Measurements from ENCODE around the gene ABHD1.

The ABHD1 gene

DNA sequence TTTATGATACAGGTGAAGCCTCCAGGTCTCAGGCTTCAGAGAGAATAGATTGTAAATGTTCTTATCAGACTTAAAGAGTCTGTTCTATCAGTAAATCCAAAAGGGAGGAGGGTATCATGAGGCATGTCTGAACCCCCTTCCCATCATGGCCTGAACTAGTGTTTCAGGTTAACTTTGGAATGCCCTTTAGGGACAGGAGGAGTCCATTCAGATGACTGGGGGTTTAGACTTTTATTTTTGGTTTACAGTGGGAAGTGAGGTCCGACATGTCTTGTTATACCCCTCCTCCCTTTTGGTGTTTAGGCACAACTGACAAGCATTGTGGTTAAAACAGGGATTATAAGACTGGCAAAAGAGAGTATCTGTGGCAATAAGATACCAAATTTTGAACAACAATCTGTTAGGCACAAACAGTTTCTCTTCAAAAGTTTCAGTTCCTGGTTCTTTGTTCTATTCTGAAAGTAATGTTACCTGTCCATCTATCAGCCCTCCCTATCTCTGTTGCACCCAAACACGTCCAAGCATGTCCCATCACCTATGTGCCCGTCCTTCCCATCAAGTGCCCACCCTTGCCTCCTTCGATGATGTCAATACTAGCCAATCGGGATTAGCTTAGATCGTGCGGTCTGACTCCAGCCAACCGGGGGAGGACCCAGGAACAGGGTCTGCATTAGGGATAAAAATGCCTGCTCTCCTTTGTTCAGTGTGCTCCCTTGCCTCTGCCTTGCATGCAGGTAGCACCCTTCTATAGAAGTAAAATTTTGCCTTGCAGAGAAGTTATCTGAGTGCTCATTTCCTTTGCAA lies 41.5 kb downstream of the ABHD1 start:
- Histone ChIP-seq H3K27me3 (ENCODE audit: insufficient read depth, low read length, poor library complexity, severe bottlenecking) (no peaks in the 10 kb centered on the region), H3K9me2 (replicated peaks; ENCODE audit: low read depth, low read length) (no peaks in the 10 kb centered on the region), H3K9ac (ENCODE audit: low read depth, low read length, poor library complexity, severe bottlenecking) (no peak overlapping the region), H3F3A (ENCODE audit: low read depth) (no peaks in the 10 kb centered on the region), H3K9me3 (ENCODE audit: insufficient read depth, low read depth, low read length) (no peaks in the 10 kb centered on the region), H3K4me3 (ENCODE audit: low read length, poor library complexity, severe bottlenecking) (no peak overlapping the region), H3K4me1 (ENCODE audit: insufficient read depth, low read length, poor library complexity, severe bottlenecking) (no peaks in the 10 kb centered on the region), H3K79me2 (ENCODE audit: insufficient read depth, low read length) (no peaks in the 10 kb centered on the region), H2AFZ (ENCODE audit: low read length) (0 out of 2 replicates have a peak overlapping the region, but pooled peaks have one; percentile 41), H3K4me2 (ENCODE audit: low read depth, low read length, poor library complexity, severe bottlenecking) (no peak overlapping the region), H3K36me3 (ENCODE audit: insufficient read depth, low read length) (no peaks in the 10 kb centered on the region), H4K20me1 (ENCODE audit: insufficient read depth, low read length, poor library complexity, severe bottlenecking) (no peaks in the 10 kb centered on the region)
- TF ChIP-seq, protein P1, sequence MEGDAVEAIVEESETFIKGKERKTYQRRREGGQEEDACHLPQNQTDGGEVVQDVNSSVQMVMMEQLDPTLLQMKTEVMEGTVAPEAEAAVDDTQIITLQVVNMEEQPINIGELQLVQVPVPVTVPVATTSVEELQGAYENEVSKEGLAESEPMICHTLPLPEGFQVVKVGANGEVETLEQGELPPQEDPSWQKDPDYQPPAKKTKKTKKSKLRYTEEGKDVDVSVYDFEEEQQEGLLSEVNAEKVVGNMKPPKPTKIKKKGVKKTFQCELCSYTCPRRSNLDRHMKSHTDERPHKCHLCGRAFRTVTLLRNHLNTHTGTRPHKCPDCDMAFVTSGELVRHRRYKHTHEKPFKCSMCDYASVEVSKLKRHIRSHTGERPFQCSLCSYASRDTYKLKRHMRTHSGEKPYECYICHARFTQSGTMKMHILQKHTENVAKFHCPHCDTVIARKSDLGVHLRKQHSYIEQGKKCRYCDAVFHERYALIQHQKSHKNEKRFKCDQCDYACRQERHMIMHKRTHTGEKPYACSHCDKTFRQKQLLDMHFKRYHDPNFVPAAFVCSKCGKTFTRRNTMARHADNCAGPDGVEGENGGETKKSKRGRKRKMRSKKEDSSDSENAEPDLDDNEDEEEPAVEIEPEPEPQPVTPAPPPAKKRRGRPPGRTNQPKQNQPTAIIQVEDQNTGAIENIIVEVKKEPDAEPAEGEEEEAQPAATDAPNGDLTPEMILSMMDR (conservative IDR thresholded peaks at IDR 0.05; ENCODE audit: low read length) = no peak
- no peak for TF ChIP-seq EZH2phosphoT487 (IDR thresholded peaks at IDR 0.05; ENCODE audit: borderline replicate concordance)

DNA sequence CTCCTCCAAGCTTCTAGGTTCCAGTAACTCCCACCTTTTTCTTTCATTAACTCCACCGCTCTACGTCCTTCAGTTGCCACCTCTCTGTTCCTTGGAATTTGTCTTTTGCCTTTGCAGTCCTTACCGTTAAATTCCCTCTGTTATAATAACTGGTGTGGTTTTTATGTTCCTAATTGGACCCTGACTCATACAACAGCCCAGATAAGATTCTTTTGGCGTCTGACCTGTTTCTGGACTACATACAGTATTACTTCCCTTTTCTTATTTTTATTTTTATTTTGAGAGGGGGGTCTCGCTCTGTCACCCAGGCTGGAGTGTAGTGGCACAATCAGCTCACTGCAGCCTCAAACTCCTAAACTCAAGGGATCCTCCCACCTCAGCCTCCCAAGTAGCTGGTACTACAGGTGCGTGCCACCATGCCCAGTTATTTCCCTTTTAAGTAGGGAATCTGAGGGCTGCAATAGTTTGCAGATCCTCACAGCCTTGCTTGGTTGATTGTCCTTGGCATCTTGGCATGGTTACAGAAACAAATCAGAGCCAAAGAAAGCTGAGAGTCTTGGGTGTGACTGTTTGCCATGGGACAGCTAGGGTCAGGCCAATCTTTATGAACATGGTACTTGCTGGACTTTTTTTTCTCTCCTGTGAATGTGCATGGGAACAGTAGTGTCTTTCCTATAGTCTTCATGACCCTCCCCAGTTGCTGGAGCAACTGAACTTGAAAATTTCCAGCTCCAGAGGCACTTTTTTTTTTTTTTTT lies 47.1 kb downstream of the ABHD1 start:
- H3K4me1 ChIP-seq (ENCODE audit: insufficient read depth, low read length, poor library complexity, severe bottlenecking) = no peaks in the 10 kb centered on the region
- H3F3A ChIP-seq (ENCODE audit: low read depth) = no peaks in the 10 kb centered on the region
- H3K36me3 ChIP-seq (ENCODE audit: insufficient read depth, low read length) = no peaks in the 10 kb centered on the region
- no peaks in the 10 kb centered on the region for H4K20me1 ChIP-seq (ENCODE audit: insufficient read depth, low read length, poor library complexity, severe bottlenecking)
- peak overlapping the region; percentile 73 for H3K4me2 ChIP-seq (ENCODE audit: low read depth, low read length, poor library complexity, severe bottlenecking)
- H3K9me2 ChIP-seq (replicated peaks; ENCODE audit: low read depth, low read length) = no peaks in the 10 kb centered on the region
- TF ChIP-seq, protein P1 (conservative IDR thresholded peaks at IDR 0.05; ENCODE audit: low read length) = no peak
- no peak for TF ChIP-seq EZH2phosphoT487 (IDR thresholded peaks at IDR 0.05; ENCODE audit: borderline replicate concordance)
- no peaks in the 10 kb centered on the region for H3K27me3 ChIP-seq (ENCODE audit: insufficient read depth, low read length, poor library complexity, severe bottlenecking)
- no peaks in the 10 kb centered on the region for H3K79me2 ChIP-seq (ENCODE audit: insufficient read depth, low read length)
- peak overlapping the region; percentile 69 for H3K4me3 ChIP-seq (ENCODE audit: low read length, poor library complexity, severe bottlenecking)
- peak overlapping the region; percentile 92 for H2AFZ ChIP-seq (ENCODE audit: low read length)
- H3K9ac ChIP-seq (ENCODE audit: low read depth, low read length, poor library complexity, severe bottlenecking) = no peak overlapping the region
- H3K9me3 ChIP-seq (ENCODE audit: insufficient read depth, low read depth, low read length) = no peaks in the 10 kb centered on the region

DNA sequence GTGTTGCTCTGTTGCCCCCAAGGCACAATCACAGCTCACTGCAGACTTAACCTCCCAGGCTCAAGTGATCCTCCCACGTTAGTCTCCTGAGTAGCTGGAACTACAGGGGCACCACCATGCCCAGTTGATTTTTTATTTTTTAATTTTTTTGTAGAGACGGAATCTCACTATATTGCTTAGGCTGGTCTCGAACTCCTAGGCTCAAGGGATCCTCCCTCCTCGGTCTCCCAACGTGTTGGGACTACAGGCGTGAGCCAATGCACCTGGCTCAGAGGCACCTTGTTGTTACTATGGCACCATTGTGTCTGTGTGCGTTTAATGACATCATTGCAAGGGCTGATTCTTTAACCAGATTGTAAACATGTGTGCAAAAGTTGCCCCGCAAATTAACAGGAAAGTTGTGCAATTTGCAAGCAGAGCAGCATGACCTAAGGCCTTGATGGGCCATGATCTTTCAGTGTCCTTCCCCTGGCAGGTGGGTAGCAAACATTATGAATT lies 47.8 kb downstream of the ABHD1 start:
- H3K4me2 ChIP-seq (ENCODE audit: low read depth, low read length, poor library complexity, severe bottlenecking) = no peak overlapping the region
- no peaks in the 10 kb centered on the region for H3K9me2 ChIP-seq (replicated peaks; ENCODE audit: low read depth, low read length)
- no peaks in the 10 kb centered on the region for H3K4me1 ChIP-seq (ENCODE audit: insufficient read depth, low read length, poor library complexity, severe bottlenecking)
- no peak overlapping the region for H3K4me3 ChIP-seq (ENCODE audit: low read length, poor library complexity, severe bottlenecking)
- H3K36me3 ChIP-seq (ENCODE audit: insufficient read depth, low read length) = no peaks in the 10 kb centered on the region
- H3K9me3 ChIP-seq (ENCODE audit: insufficient read depth, low read depth, low read length) = no peaks in the 10 kb centered on the region
- H2AFZ ChIP-seq (ENCODE audit: low read length) = no peak overlapping the region
- no peaks in the 10 kb centered on the region for H3F3A ChIP-seq (ENCODE audit: low read depth)
- no peaks in the 10 kb centered on the region for H3K27me3 ChIP-seq (ENCODE audit: insufficient read depth, low read length, poor library complexity, severe bottlenecking)
- no peaks in the 10 kb centered on the region for H4K20me1 ChIP-seq (ENCODE audit: insufficient read depth, low read length, poor library complexity, severe bottlenecking)
- H3K79me2 ChIP-seq (ENCODE audit: insufficient read depth, low read length) = no peaks in the 10 kb centered on the region
- TF ChIP-seq EZH2phosphoT487 (IDR thresholded peaks at IDR 0.05; ENCODE audit: borderline replicate concordance) = no peak
- TF ChIP-seq, protein P1 (conservative IDR thresholded peaks at IDR 0.05; ENCODE audit: low read length) = no peak
- H3K9ac ChIP-seq (ENCODE audit: low read depth, low read length, poor library complexity, severe bottlenecking) = no peak overlapping the region

Data from Loucy (cell line).